ENCODE data around the gene B3GNT3.
A peak's percentile ranks its signal among the peaks of the same experiment; 100 is the strongest.

- TF ChIP-seq CTCF (conservative IDR thresholded peaks at IDR 0.05 in 1 of 2, IDR thresholded peaks at IDR 0.05 in 1 of 2; ENCODE audit: low read depth in 1 of 2, low read length in 2 of 2) (no peak), EZH2 (IDR thresholded peaks at IDR 0.05; ENCODE audit: low read length, missing control alignments) (peak; percentile 23)
These were observed at the start of gene B3GNT3 for GRCh38 chr19:17794731-17795494.

Data from fibroblast of lung (primary cell).